Cardiac muscle cell (in vitro differentiated cells and primary cell): Measurements from ENCODE around the gene PCK1. TPM values are rescaled to one million over a fixed set of nuclear protein-coding genes. Genes with fewer than 3 reads are reported as not detected.

ENCODE experiments used
- DNase-seq, 2 donors: peaks; one replicate each; pipeline versions ENCODE4 v3.0.0 to v3.0.0-alpha.2; 2010 to 2017; ENCODE audit warnings: low read depth in 1 of 2, low spot score in 1 of 2
- H3K27ac ChIP-seq: fragments of 200-600 bp; sonication (generic); 2 replicates; pipeline ENCODE4 v1.5.1; 2016
- H3K27me3 ChIP-seq: fragments of 200-600 bp; sonication (generic); 2 replicates; pipeline ENCODE4 v1.6.0; 2016; ENCODE audit warnings: control low read depth
- H3K36me3 ChIP-seq: fragments of 200-600 bp; sonication (generic); 2 replicates; pipeline ENCODE4 v1.5.1; 2016; ENCODE audit warnings: control low read depth
- H3K4me1 ChIP-seq: fragments of 200-600 bp; sonication (generic); 2 replicates; pipeline ENCODE4 v1.8.1; 2017; ENCODE audit warnings: low read depth, mild to moderate bottlenecking, mixed run types
- H3K4me3 ChIP-seq: fragments of 200-600 bp; sonication (generic); 2 replicates; pipeline ENCODE4 v1.5.1; 2016; ENCODE audit warnings: mild to moderate bottlenecking
- H3K9me3 ChIP-seq: fragments of 200-600 bp; sonication (generic); 2 replicates; pipeline ENCODE4 v1.5.1; 2017; ENCODE audit warnings: low read depth, mild to moderate bottlenecking, control low read depth
- polyA plus RNA-seq: library from polyadenylated mRNA; unstranded; fragments of >200 nt; fragmentation: Nextera tagmentation; extraction: Ambion mirVana; gene quantifications from 2 replicates; pipeline ENCODE4 v1.2.1, GENCODE V29; 2016
- total RNA-seq: library from RNA; depleted of rRNA; stranded (reverse); fragments of >200 nt; gene quantifications from 2 replicates; pipeline ENCODE4 v1.2.3, GENCODE V29; 2016
- TF ChIP-seq, protein P1 (sequence below): IDR thresholded peaks from 2 replicates; pipeline ENCODE4 v1.5.1; 2012; ENCODE audit warnings: low read depth, mild to moderate bottlenecking, low read length

PCK1 gene
- total and polyA plus RNA-seq, 2 experiments from 2014 or later, result 1.6 TPM; not detected in 1

DNA sequence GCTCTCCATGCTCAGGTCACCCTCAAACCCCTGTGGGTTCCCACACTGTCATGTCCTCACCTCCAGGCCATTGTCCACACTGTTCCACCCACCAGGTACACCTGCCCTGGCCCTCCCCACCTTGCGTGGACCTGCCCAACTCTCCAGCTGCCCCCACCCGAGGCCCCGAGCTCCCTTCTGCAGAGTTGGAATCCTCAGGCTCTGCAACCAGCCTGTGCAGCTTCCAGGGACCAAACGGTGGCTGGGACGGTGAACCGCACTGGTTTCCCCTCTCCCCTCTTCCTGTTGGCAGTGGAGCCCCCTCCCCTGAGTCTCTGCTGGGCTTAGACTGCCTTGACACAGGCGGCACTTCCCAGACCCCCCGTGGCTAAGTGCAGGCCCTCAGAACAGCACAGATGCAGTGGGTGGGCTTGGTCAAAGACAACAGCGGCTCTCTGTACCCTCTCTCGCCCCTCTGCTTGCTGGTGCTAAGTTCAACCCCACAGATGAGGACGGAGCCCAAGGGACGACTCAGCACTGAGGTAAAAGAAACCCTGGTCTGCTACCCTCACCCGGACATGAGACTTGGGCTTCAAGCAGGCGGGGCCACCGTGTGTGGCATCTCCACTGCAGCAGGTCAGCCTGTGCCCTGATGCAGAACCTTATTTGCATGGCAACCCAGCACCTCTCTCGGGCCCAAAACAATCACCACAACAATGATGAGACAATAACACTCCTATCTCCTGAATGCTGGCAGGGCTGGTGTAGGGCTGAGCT lies 48.4 kb downstream of the PCK1 start:
- no peaks in the 10 kb centered on the region for H3K9me3 ChIP-seq
- TF ChIP-seq, protein P1, sequence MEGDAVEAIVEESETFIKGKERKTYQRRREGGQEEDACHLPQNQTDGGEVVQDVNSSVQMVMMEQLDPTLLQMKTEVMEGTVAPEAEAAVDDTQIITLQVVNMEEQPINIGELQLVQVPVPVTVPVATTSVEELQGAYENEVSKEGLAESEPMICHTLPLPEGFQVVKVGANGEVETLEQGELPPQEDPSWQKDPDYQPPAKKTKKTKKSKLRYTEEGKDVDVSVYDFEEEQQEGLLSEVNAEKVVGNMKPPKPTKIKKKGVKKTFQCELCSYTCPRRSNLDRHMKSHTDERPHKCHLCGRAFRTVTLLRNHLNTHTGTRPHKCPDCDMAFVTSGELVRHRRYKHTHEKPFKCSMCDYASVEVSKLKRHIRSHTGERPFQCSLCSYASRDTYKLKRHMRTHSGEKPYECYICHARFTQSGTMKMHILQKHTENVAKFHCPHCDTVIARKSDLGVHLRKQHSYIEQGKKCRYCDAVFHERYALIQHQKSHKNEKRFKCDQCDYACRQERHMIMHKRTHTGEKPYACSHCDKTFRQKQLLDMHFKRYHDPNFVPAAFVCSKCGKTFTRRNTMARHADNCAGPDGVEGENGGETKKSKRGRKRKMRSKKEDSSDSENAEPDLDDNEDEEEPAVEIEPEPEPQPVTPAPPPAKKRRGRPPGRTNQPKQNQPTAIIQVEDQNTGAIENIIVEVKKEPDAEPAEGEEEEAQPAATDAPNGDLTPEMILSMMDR, result no peak
- H3K36me3 ChIP-seq, result no peaks in the 10 kb centered on the region
- H3K27me3 ChIP-seq, result no peaks in the 10 kb centered on the region
- H3K4me3 ChIP-seq, result no peak overlapping the region
- DNase-seq, result no peak
- H3K4me1 ChIP-seq, result no peaks in the 10 kb centered on the region
- H3K27ac ChIP-seq, result no peak overlapping the region

DNA sequence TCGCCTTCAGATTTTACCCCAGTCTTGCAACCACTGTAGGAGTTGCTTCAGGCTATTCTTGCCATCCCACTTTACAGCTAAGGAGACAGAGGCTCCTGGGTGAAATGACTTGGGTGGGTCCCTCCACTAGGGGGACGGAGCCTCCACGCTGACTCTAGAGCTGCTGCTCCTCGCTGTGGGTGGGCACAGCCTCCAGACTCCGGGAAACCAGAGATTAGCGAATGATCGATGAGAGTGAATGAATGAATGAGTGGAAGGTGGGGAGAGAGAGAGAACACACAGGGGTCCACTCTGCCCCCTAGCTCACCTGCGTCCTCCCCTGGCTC lies 48.9 kb downstream of the PCK1 start:
- DNase-seq, result no peak
- no peaks in the 10 kb centered on the region for H3K27me3 ChIP-seq
- H3K9me3 ChIP-seq, result no peaks in the 10 kb centered on the region
- no peaks in the 10 kb centered on the region for H3K4me1 ChIP-seq
- no peak overlapping the region for H3K4me3 ChIP-seq
- no peaks in the 10 kb centered on the region for H3K36me3 ChIP-seq
- TF ChIP-seq, protein P1, result no peak
- H3K27ac ChIP-seq, result no peak overlapping the region

DNA sequence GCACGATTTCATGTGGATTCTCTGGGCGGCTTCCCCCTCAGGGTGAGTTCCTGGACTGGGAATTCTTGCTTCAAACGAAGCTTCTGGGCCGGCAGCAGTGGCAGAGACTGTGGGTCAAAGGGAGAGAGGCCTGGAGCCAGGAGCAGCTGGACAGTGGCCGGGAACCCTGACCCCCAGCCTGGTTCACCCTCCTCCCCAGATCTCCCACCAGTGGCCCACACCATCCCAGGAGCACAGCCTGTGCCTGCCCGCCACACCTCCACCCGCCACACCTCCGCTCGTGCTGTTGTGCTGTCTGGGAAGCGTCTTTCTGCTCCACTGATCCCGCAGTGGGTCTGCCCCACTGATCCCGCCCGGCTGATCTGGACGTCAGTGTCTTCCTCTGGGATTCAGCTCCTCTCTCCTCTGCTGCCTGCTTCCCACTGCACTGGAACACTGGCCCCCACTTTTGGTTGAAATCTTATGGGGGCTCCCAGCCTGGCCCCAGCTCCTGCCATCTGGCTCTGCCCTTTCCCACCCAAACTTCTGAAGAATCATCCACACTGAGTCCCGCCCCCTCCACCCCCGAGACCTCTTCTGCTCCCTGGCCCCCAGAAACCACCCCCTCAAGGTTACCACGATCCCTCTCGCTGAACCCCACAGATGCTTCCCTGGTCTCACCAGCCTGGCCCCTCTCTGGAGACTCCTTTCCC lies 49.5 kb downstream of the PCK1 start:
- Histone ChIP-seq H3K27me3 (no peaks in the 10 kb centered on the region), H3K36me3 (no peaks in the 10 kb centered on the region), H3K4me3 (no peak overlapping the region), H3K9me3 (no peaks in the 10 kb centered on the region), H3K27ac (no peak overlapping the region), H3K4me1 (no peaks in the 10 kb centered on the region)
- TF ChIP-seq, protein P1, result no peak
- no peak for DNase-seq

DNA sequence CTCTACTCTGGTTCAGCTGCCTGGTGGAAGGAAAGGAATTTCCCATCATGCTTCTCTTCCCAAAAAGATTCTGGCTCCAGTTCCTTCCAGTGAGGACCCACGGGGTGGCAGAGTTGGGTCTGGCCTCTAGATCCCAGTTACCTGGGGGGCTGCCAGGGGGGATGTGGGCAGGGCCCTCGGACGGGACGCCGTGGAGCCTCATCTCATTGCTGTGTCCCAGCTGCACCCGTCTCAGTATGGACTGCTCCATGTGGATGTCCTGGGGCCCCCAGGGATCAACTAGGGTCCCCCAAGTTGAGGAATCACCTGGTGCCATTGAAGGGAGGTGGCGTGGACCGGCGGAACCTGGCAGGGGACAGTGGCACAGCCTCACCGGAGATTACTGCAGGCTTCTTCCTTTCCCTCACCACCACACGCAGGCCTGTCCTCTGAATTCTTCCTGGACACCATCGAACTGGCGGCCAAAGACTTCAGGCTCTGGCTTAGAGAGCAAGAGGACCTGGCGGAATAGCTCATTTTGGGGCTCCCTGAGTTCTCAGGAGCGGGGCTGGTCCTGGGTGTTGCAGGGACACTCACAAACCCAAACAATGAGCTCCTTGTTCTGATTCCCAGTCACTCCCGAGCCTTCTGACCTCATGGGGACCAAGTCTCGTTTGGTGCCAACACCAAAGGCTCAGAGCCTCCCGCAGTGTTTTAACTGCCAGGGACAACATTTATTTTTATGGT lies 50.8 kb downstream of the PCK1 start:
- DNase-seq, result no peak
- Histone ChIP-seq H3K27me3 (no peaks in the 10 kb centered on the region), H3K9me3 (no peaks in the 10 kb centered on the region), H3K4me1 (no peaks in the 10 kb centered on the region), H3K27ac (no peak overlapping the region), H3K36me3 (no peaks in the 10 kb centered on the region), H3K4me3 (no peak overlapping the region)
- TF ChIP-seq, protein P1, result no peak

DNA sequence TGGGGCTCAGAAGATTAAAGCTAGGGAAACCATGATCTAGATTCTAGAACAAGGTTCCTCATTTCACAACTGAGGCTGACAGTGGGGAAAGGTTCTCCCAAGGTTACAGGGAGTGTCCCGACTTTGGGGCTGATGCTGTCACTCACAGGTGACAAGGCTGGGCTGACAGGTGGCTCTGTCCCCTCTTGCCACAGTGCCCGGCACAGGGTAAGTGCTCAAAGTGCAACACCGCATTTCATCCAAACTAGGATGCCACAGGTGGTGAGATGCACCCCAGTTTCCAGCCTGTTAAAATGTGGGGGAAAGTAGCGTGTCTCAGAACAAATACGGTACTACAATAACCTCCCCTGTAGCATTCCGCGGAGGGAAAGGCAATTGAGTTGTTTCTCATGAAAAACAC lies 51.5 kb downstream of the PCK1 start:
- no peak for DNase-seq

More for the DNA sequence above, 51.5 kb downstream of the PCK1 start:
- H3K36me3 ChIP-seq, result no peaks in the 10 kb centered on the region
- H3K27ac ChIP-seq, result no peak overlapping the region
- H3K27me3 ChIP-seq, result no peaks in the 10 kb centered on the region
- H3K9me3 ChIP-seq, result no peaks in the 10 kb centered on the region
- TF ChIP-seq, protein P1, result no peak
- no peak overlapping the region for H3K4me3 ChIP-seq
- H3K4me1 ChIP-seq, result no peaks in the 10 kb centered on the region
